ENCODE measurements around the gene ARSB.

GRCh38 chr5:78983601-78984438, 1.3 kb downstream of the ARSB start:
- no peak for TF ChIP-seq CTCF (IDR thresholded peaks at IDR 0.05)
- no peak for TF ChIP-seq POLR2A (IDR thresholded peaks at IDR 0.05)
